Measurements from ENCODE around the gene PDE7B. TPM values are rescaled to one million over a fixed set of nuclear protein-coding genes. Genes with fewer than 3 reads are reported as not detected.
"Not testable (repeated sequence)": the region's sequence is repeated elsewhere in the genome, so short reads cannot be mapped to it uniquely, and the experiment has no call there.

The PDE7B gene
- total RNA-seq, 1 donor from 2014 or later = 0.05 TPM

DNA sequence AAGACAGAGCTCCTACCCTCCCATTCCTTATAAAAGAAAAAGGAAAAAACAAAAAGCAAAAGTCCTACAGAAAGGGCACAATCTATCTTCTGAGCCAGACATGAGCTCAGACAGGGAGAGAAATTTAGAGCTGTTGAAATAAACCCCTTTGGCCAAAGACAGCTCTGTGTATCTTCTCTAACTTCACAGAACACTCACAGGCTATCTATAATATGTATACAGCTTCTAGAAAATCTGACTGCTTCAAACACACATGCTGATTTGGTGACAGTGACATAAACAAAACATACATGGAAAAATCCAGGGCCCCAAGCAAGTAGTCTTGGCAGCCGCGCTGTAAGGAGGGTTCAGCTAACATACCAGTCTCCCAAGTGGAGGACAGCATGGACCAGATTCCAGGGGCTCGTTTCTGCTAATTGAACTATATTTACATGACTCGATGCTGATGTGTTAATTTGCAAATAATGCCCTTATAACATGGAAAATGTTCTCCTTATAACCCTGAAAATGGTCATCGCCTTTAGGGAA, 361.6 kb downstream of the PDE7B start:
- Mint-ChIP-seq H3K9me3 (ENCODE audit: low read depth) (no peaks in the 10 kb centered on the region), H3K36me3 (ENCODE audit: low read depth) (no peaks in the 10 kb centered on the region), H3K4me1 (ENCODE audit: low read depth) (no peaks in the 10 kb centered on the region), H3K4me3 (ENCODE audit: unreplicated experiment) (no peak overlapping the region), H3K27ac (ENCODE audit: unreplicated experiment) (no peak overlapping the region), H3K27me3 (ENCODE audit: low read depth) (no peaks in the 10 kb centered on the region)
- TF ChIP-seq, protein P1, sequence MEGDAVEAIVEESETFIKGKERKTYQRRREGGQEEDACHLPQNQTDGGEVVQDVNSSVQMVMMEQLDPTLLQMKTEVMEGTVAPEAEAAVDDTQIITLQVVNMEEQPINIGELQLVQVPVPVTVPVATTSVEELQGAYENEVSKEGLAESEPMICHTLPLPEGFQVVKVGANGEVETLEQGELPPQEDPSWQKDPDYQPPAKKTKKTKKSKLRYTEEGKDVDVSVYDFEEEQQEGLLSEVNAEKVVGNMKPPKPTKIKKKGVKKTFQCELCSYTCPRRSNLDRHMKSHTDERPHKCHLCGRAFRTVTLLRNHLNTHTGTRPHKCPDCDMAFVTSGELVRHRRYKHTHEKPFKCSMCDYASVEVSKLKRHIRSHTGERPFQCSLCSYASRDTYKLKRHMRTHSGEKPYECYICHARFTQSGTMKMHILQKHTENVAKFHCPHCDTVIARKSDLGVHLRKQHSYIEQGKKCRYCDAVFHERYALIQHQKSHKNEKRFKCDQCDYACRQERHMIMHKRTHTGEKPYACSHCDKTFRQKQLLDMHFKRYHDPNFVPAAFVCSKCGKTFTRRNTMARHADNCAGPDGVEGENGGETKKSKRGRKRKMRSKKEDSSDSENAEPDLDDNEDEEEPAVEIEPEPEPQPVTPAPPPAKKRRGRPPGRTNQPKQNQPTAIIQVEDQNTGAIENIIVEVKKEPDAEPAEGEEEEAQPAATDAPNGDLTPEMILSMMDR (IDR thresholded peaks at IDR 0.05) = no peak
- DNase-seq (ENCODE audit: low spot score) = no peak

DNA sequence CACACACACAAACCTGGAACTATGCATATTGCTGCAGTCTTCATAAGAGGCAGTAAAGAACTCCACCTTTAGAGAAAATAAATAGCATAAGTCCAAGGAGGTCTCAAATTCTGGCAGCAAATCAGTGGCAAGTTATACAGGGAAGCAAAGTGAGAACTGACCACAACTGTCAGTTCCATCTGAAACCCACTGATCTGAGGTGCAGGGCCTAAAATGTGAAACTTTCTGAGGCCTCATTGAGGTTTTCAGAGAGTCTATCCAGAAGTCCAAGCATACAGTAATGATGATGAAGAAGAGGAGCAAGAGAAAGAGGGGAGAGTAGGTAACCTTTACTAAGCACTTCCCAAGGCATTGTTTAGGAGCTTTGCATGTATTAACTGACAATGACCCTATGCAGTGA, 362.4 kb downstream of the PDE7B start:
- H3K36me3 Mint-ChIP-seq (ENCODE audit: low read depth) = no peaks in the 10 kb centered on the region
- no peaks in the 10 kb centered on the region for H3K4me1 Mint-ChIP-seq (ENCODE audit: low read depth)
- no peak overlapping the region for H3K4me3 Mint-ChIP-seq (ENCODE audit: unreplicated experiment)
- H3K27ac Mint-ChIP-seq (ENCODE audit: unreplicated experiment) = no peak overlapping the region
- H3K9me3 Mint-ChIP-seq (ENCODE audit: low read depth) = no peaks in the 10 kb centered on the region
- H3K27me3 Mint-ChIP-seq (ENCODE audit: low read depth) = no peaks in the 10 kb centered on the region
- DNase-seq (ENCODE audit: low spot score) = no peak
- TF ChIP-seq, protein P1 (IDR thresholded peaks at IDR 0.05) = no peak

DNA sequence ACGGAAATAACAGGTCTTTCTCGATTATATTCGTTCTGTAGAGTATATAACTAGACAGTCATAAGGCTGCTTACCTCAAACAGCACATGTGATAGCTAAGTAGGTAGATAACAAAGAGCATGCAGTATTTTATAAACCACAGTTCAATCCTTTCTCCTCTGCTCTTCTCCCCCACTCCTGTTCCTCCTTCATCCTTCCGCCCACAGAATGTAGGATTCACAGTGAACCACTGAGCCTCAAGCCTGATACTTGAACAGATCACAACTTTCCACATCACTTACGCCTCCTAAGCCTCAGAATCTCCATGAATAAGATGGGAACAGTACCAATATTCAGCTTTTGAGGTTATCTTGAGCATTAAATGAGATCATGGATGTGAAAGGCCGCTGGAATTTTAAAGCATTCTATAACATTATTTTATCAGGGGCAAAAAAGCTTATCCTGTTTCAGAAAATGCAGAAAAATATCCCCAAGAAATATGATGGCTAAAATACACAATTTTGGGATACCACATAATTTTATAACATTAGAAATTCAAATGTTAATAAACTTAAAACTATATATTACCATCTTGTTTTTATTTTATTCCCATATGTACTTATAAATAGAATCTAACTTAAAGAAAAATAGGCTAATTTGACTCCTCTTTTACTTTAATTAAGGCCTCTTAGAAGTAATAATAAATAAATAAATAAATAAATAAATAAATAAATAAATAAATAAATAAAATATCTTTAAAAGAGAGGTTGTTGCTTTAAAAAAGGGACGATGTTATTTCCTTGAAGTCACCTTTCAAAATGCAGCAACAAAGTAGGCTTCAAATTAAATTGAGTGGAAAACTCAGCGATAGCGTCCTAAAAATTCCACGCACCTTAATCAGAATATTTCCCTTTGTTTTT, 365.3 kb downstream of the PDE7B start:
- TF ChIP-seq, protein P1 (IDR thresholded peaks at IDR 0.05) = no peak
- Mint-ChIP-seq H3K27me3 (ENCODE audit: low read depth) (no peaks in the 10 kb centered on the region), H3K4me3 (ENCODE audit: unreplicated experiment) (no peak overlapping the region), H3K9me3 (ENCODE audit: low read depth) (peaks cover 5% of the 10 kb centered on the region), H3K36me3 (ENCODE audit: low read depth) (no peaks in the 10 kb centered on the region), H3K27ac (ENCODE audit: unreplicated experiment) (no peak overlapping the region), H3K4me1 (ENCODE audit: low read depth) (no peaks in the 10 kb centered on the region)
- DNase-seq (ENCODE audit: low spot score) = no peak

DNA sequence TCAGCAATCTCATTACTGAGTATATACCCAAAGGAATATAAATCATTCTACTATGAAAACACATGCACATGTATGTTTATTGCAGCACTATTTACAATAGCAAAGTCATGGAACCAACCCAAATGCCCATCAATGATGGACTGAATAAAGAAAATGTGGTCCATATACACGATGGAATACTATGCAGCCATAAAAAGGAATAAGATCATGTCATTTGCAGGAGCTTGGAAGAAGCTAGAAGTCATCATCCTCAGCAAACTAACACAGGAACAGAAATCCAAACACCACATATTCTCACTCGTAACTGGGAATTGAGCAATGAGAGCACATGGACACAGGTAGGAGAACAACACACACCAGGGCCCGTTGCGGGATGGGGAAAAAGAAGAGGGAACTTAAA, 373.5 kb downstream of the PDE7B start:
- not testable (repeated sequence) for DNase-seq (ENCODE audit: low spot score); H3K27ac Mint-ChIP-seq (ENCODE audit: unreplicated experiment); H3K4me1 Mint-ChIP-seq (ENCODE audit: low read depth); H3K36me3 Mint-ChIP-seq (ENCODE audit: low read depth); H3K9me3 Mint-ChIP-seq (ENCODE audit: low read depth); H3K27me3 Mint-ChIP-seq (ENCODE audit: low read depth); H3K4me3 Mint-ChIP-seq (ENCODE audit: unreplicated experiment)

DNA sequence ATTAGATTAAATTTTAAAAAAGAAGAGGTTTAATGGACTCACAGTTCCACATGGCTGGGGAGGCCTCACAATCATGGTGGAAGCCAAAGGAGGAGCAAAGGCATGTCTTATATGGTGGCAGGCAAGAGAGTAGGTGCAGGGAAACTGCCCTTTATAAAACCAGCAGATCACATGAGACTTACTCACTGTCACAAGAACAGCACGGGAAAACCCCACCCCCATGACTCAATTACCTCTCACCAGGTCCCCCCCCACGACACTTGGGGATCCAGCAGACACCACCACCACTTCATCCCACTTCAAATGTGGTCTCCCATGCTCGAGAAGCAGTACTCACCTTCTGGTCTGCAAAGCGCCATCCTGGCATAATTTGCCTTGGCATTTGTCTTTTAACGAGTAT, 374.0 kb downstream of the PDE7B start:
- Mint-ChIP-seq H3K27ac (ENCODE audit: unreplicated experiment) (no peak overlapping the region), H3K9me3 (ENCODE audit: low read depth) (no peaks in the 10 kb centered on the region), H3K4me1 (ENCODE audit: low read depth) (peaks cover 9% of the 10 kb centered on the region), H3K27me3 (ENCODE audit: low read depth) (no peaks in the 10 kb centered on the region), H3K36me3 (ENCODE audit: low read depth) (peaks cover 2% of the 10 kb centered on the region), H3K4me3 (ENCODE audit: unreplicated experiment) (no peak overlapping the region)
- DNase-seq (ENCODE audit: low spot score) = no peak
- TF ChIP-seq, protein P1 (IDR thresholded peaks at IDR 0.05) = no peak
